H1 (cell line): ENCODE results near the gene MILR1. TPM values are rescaled to one million over a fixed set of nuclear protein-coding genes. Genes with fewer than 3 reads are reported as not detected.

Experiments used
- CTCF ChIA-PET: fragments of 300-600 bp; sonication (Branson Sonifier 250); formaldehyde crosslinking; loops from one replicate; lab custom pipeline; 2021; ENCODE audit not compliant: partially characterized antibody; lab: Charles Lee
- POLR2A ChIA-PET: fragments of 300-600 bp; sonication (Branson Sonifier 250); formaldehyde crosslinking; loops from one replicate; lab custom pipeline; 2021; ENCODE audit warnings: inconsistent platforms; ENCODE audit not compliant: partially characterized antibody; lab: Charles Lee
- DNase-seq, 2 experiments: peaks; one replicate each; pipeline versions ENCODE4 v3.0.0 to v3.0.0-alpha.2; 2010 to 2022; ENCODE audit warnings: low spot score in 2 of 2, low read depth in 1 of 2, mixed read lengths in 1 of 2
- FAIRE-seq: peaks from 2 replicates; lab custom pipeline; 2011; peaks lifted over from hg19 to GRCh38; lab: Jason Lieb, UNC
- H2AFZ ChIP-seq: 2 replicates; pipeline ENCODE4 v1.8.1; 2012; ENCODE audit warnings: low read length, inconsistent platforms
- H2AK5ac ChIP-seq: 2 replicates; pipeline ENCODE4 v1.6.1; 2013; ENCODE audit warnings: low read depth, low read length
- H2BK120ac ChIP-seq: replicated peaks from 2 replicates; pipeline ENCODE3; 2013; ENCODE audit warnings: low read depth, low read length, inconsistent platforms
- H2BK12ac ChIP-seq: 2 replicates; pipeline ENCODE4 v1.6.1; 2013; ENCODE audit warnings: low read depth, low read length
- H2BK15ac ChIP-seq: 2 replicates; pipeline ENCODE4 v1.6.1; 2013; ENCODE audit warnings: low read length
- H2BK20ac ChIP-seq: 2 replicates; pipeline ENCODE4 v1.6.1; 2013; ENCODE audit warnings: low read length
- H2BK5ac ChIP-seq: 2 replicates; pipeline ENCODE4 v1.6.1; 2013; ENCODE audit warnings: low read depth, low read length
- H3K14ac ChIP-seq: 2 replicates; pipeline ENCODE4 v1.6.1; 2013; ENCODE audit warnings: inconsistent platforms; ENCODE audit not compliant: insufficient read length
- H3K18ac ChIP-seq: 2 replicates; pipeline ENCODE4 v1.6.1; 2013; ENCODE audit warnings: low read length; ENCODE audit errors: extremely low read depth
- H3K23ac ChIP-seq: 2 replicates; pipeline ENCODE4 v1.6.1; 2013; ENCODE audit warnings: inconsistent platforms; ENCODE audit not compliant: insufficient read length
- H3K23me2 ChIP-seq: 2 replicates; pipeline ENCODE4 v1.6.1; 2013; ENCODE audit warnings: low read depth, low read length
- H3K27ac ChIP-seq: 2 replicates; pipeline ENCODE4 v1.6.1; 2011; ENCODE audit warnings: low read depth, low read length, inconsistent platforms
- H3K27me3 ChIP-seq, 4 experiments: replicated peaks in 1 of 4; 1 replicate in 1 of 4; 2 replicates in 3 of 4; pipeline versions ENCODE4 v1.6.1 to v1.8.1; 2011 to 2013; ENCODE audit warnings: low read length in 3 of 4, mild to moderate bottlenecking in 3 of 4, inconsistent platforms in 2 of 4, mixed read lengths in 2 of 4, moderate library complexity in 1 of 4; ENCODE audit not compliant: control insufficient read depth in 3 of 4, insufficient read depth in 3 of 4; ENCODE audit errors: extremely low read depth in 1 of 4
- H3K36me3 ChIP-seq, 4 experiments: 2 replicates each; pipeline versions ENCODE4 v1.6.1 to v1.8.1; 2011 to 2013; ENCODE audit warnings: mild to moderate bottlenecking in 4 of 4, low read length in 3 of 4, moderate library complexity in 2 of 4, control low read depth in 1 of 4, inconsistent platforms in 1 of 4; ENCODE audit not compliant: insufficient read depth in 4 of 4, control insufficient read depth in 2 of 4
- H3K4ac ChIP-seq: replicated peaks from 2 replicates; pipeline ENCODE3; 2013; ENCODE audit warnings: low read length, low read depth, mixed read lengths, inconsistent platforms; ENCODE audit not compliant: insufficient read length
- H3K4me1 ChIP-seq, 4 experiments: replicated peaks in 1 of 4; 1 replicate in 1 of 4; 2 replicates in 3 of 4; pipeline versions ENCODE4 v1.6.1 to v1.8.1; 2011 to 2013; ENCODE audit warnings: low read length in 3 of 4, inconsistent platforms in 2 of 4, mixed read lengths in 1 of 4; ENCODE audit not compliant: insufficient read depth in 4 of 4, control insufficient read depth in 3 of 4
- H3K4me2 ChIP-seq, 2 experiments: 2 replicates each; pipeline versions ENCODE4 v1.6.1 to v1.8.1; 2011 to 2013; ENCODE audit warnings: low read depth in 2 of 2, low read length in 2 of 2, control low read depth in 1 of 2, inconsistent platforms in 1 of 2, mild to moderate bottlenecking in 1 of 2; ENCODE audit not compliant: insufficient read depth in 1 of 2
- H3K4me3 ChIP-seq, 4 experiments: fragments of 200-600, 300-600 bp in 1 of 4; sonication (generic), shearing (Covaris generic), sonication (Bioruptor Twin) in 1 of 4; 2 replicates each; pipeline versions ENCODE4 v1.5.1 to v1.8.1; 2011 to 2016; ENCODE audit warnings: low read length in 4 of 4, low read depth in 3 of 4, control low read depth in 2 of 4, inconsistent platforms in 2 of 4, mild to moderate bottlenecking in 2 of 4, mixed read lengths in 1 of 4, moderate library complexity in 1 of 4; ENCODE audit not compliant: insufficient read depth in 2 of 4; ENCODE audit errors: extremely low read depth in 1 of 4
- H3K56ac ChIP-seq: replicated peaks from 2 replicates; pipeline ENCODE3; 2013; ENCODE audit warnings: low read depth, mild to moderate bottlenecking, mixed read lengths, low read length, inconsistent platforms; ENCODE audit not compliant: insufficient read length
- H3K79me1 ChIP-seq: 2 replicates; pipeline ENCODE4 v1.6.1; 2013; ENCODE audit warnings: low read depth, low read length, control low read depth
- H3K79me2 ChIP-seq, 2 experiments: 2 replicates each; pipeline versions ENCODE4 v1.6.1 to v1.8.1; 2012 to 2013; ENCODE audit warnings: low read length in 2 of 2, mild to moderate bottlenecking in 2 of 2, inconsistent platforms in 1 of 2; ENCODE audit not compliant: insufficient read depth in 2 of 2, control insufficient read depth in 1 of 2
- H3K9ac ChIP-seq, 4 experiments: replicated peaks in 1 of 4; 1 replicate in 1 of 4; 2 replicates in 3 of 4; pipeline versions ENCODE4 v1.6.1 to v1.8.1; 2011 to 2013; ENCODE audit warnings: low read depth in 3 of 4, low read length in 3 of 4, control low read depth in 2 of 4, mild to moderate bottlenecking in 2 of 4, moderate library complexity in 2 of 4, inconsistent platforms in 1 of 4; ENCODE audit errors: extremely low read depth in 1 of 4
- H3K9me3 ChIP-seq, 2 experiments: 2 replicates each; pipeline versions ENCODE4 v1.6.1 to v1.8.1; 2012 to 2013; ENCODE audit warnings: mild to moderate bottlenecking in 2 of 2, moderate library complexity in 2 of 2, control low read depth in 1 of 2, inconsistent platforms in 1 of 2, low read depth in 1 of 2, low read length in 1 of 2, mixed read lengths in 1 of 2; ENCODE audit not compliant: insufficient read depth in 2 of 2
- H4K20me1 ChIP-seq, 2 experiments: replicated peaks in 1 of 2; 2 replicates each; pipeline versions ENCODE3 to v1.8.1; 2011 to 2013; ENCODE audit warnings: inconsistent platforms in 2 of 2, low read length in 2 of 2, mild to moderate bottlenecking in 1 of 2; ENCODE audit not compliant: insufficient read depth in 2 of 2, control insufficient read depth in 1 of 2
- H4K5ac ChIP-seq: 2 replicates; pipeline ENCODE4 v1.6.1; 2013; ENCODE audit warnings: low read length, low read depth, mixed read lengths, inconsistent platforms; ENCODE audit not compliant: insufficient read length
- H4K8ac ChIP-seq: 2 replicates; pipeline ENCODE4 v1.8.0; 2013; ENCODE audit warnings: mild to moderate bottlenecking, moderate library complexity, low read length, inconsistent platforms; ENCODE audit not compliant: insufficient read depth; ENCODE audit errors: extremely low read depth
- H4K91ac ChIP-seq: replicated peaks from 2 replicates; pipeline ENCODE3; 2013; ENCODE audit warnings: low read length, mixed read lengths, inconsistent platforms; ENCODE audit not compliant: insufficient read length
- EP300 ChIP-seq, 2 experiments: IDR thresholded peaks; 1 replicate in 1 of 2; 2 replicates in 1 of 2; pipeline ENCODE4 v1.6.1; 2011 to 2012; ENCODE audit warnings: low read depth in 2 of 2, low read length in 2 of 2, mild to moderate bottlenecking in 2 of 2, borderline replicate concordance in 1 of 2, inconsistent platforms in 1 of 2, moderate library complexity in 1 of 2
- EZH2 ChIP-seq: fragments of 200-600 bp; sonication (generic); IDR thresholded peaks from 2 replicates; pipeline ENCODE4 v1.7.1; 2012; ENCODE audit warnings: low read depth, mild to moderate bottlenecking, moderate library complexity, low read length, inconsistent platforms; ENCODE audit not compliant: severe bottlenecking
- FOSL1 ChIP-seq: IDR thresholded peaks from 2 replicates; pipeline ENCODE4 v1.6.1; 2011; ENCODE audit warnings: mild to moderate bottlenecking, low read depth, low read length, moderate library complexity; ENCODE audit not compliant: insufficient read depth
- HDAC6 ChIP-seq: IDR thresholded peaks from one replicate; pipeline ENCODE4 v1.7.1; 2012; ENCODE audit warnings: low read depth, mild to moderate bottlenecking, inconsistent platforms, low read length, moderate library complexity
- KDM1A ChIP-seq: fragments of 200-600, 300-600 bp; sonication (generic); IDR thresholded peaks from 2 replicates; pipeline ENCODE4 v1.7.1; 2016; ENCODE audit warnings: mild to moderate bottlenecking, low read length, borderline replicate concordance
- KDM4A ChIP-seq: IDR thresholded peaks from one replicate; pipeline ENCODE4 v1.7.1; 2012; ENCODE audit warnings: low read depth, mild to moderate bottlenecking, moderate library complexity, low read length, inconsistent platforms; ENCODE audit not compliant: severe bottlenecking
- KDM5A ChIP-seq: fragments of 200-600 bp; IDR thresholded peaks from 2 replicates; pipeline ENCODE4 v1.7.1; 2012; ENCODE audit warnings: mild to moderate bottlenecking, low read length, inconsistent platforms, mixed read lengths
- RNF2 ChIP-seq: fragments of 200-900, 300-1000 bp; sonication (generic); IDR thresholded peaks from 2 replicates; pipeline ENCODE4 v1.7.1; 2016; ENCODE audit warnings: borderline replicate concordance, low read depth, mild to moderate bottlenecking, antibody characterized with exemption, low read length; ENCODE audit not compliant: poor library complexity, severe bottlenecking; ENCODE audit errors: missing control alignments
- SIN3A ChIP-seq, 2 experiments: IDR thresholded peaks in 1 of 2; conservative IDR thresholded peaks in 1 of 2; 2 replicates each; pipeline ENCODE4 v1.6.1; 2011 to 2012; ENCODE audit warnings: low read length in 2 of 2, improper control_type of control experiment in 1 of 2, low read depth in 1 of 2, mild to moderate bottlenecking in 1 of 2
- SIX5 ChIP-seq: IDR thresholded peaks from 2 replicates; pipeline ENCODE4 v1.6.1; 2011; ENCODE audit warnings: mild to moderate bottlenecking, low read depth, low read length
- SP4 ChIP-seq: IDR thresholded peaks from 2 replicates; pipeline ENCODE4 v1.6.1; 2012; ENCODE audit warnings: low read length, inconsistent platforms
- YY1 ChIP-seq: IDR thresholded peaks from 2 replicates; pipeline ENCODE4 v1.6.1; 2011; ENCODE audit warnings: low read depth, mild to moderate bottlenecking, low read length
- WGBS, 2 experiments: shearing (Covaris generic) in 1 of 2; methylation state at CpG; one replicate each; pipeline versions ENCODE4 v1.1.6 to v1.1.7; 2013 to 2015; ENCODE audit warnings: low lambda C conversion rate in 2 of 2, mixed read lengths in 2 of 2, inconsistent platforms in 1 of 2, low coverage in 1 of 2, missing lambda C conversion rate in 1 of 2; ENCODE audit not compliant: insufficient replicate concordance in 2 of 2, insufficient coverage in 1 of 2, insufficient read length in 1 of 2; ENCODE audit errors: extremely low coverage in 1 of 2, missing lambda C conversion rate in 1 of 2; 5-methylcytosine and 5-hydroxymethylcytosine counted together
- polyA plus RNA-seq, 7 experiments: library from polyadenylated mRNA; depleted of rRNA in 3 of 7; stranded (reverse) in 5 of 7; unstranded in 2 of 7; fragments of >200 nt in 5 of 7; fragments of 200-250 nt in 2 of 7; gene quantifications; 1 replicate in 5 of 7; 2 replicates in 1 of 7; 4 replicates in 1 of 7; pipeline versions ENCODE4 v1.2.1 to v1.2.3, GENCODE V29; 2011 to 2013; ENCODE audit warnings: missing spikeins in 2 of 7, mixed read lengths in 2 of 7
- total RNA-seq: library from RNA; stranded (reverse); fragmentation: NEBNext Ultra II Directional; extraction: Animal tissue kit (Norgen Biotek cat#: 25700); gene quantifications from 2 replicates; pipeline ENCODE4 v1.2.1, GENCODE V29; 2021

The MILR1 gene
- total and polyA plus RNA-seq, 2 of the 8 experiments (the other 6 are each of a cell fraction or from before 2014, with no cell fraction given) = not detected

GRCh38 chr17:64484380-64484779 lies 35.5 kb downstream of the MILR1 start:
- Histone ChIP-seq H2AK5ac (no peak overlapping the region), H3K79me2 (no peaks in the 10 kb centered on the region), H3K79me1 (no peaks in the 10 kb centered on the region; the same call in 1 of the 2 replicates), H3K9me3 (no peaks in the 10 kb centered on the region), H3K4me1 (no peaks in the 10 kb centered on the region), H3K36me3 (peaks cover 14 to 80% (median 46%) of the 10 kb centered on the region in 4 experiments), H3K27ac (no peak overlapping the region), H4K8ac (no peak overlapping the region), H2BK20ac (no peak overlapping the region), H3K4ac (no peak overlapping the region), H2AFZ (no peak overlapping the region), H3K18ac (no peak overlapping the region), H3K27me3 (no peaks in the 10 kb centered on the region), H3K23me2 (no peaks in the 10 kb centered on the region), H4K5ac (no peak overlapping the region), H3K4me2 (no peak overlapping the region), H3K56ac (no peak overlapping the region), H4K91ac (no peak overlapping the region), H4K20me1 (no peaks in the 10 kb centered on the region), H3K9ac (no peak overlapping the region), H2BK15ac (no peak overlapping the region), H2BK120ac (no peak overlapping the region), H2BK12ac (no peak overlapping the region), H3K23ac (no peak overlapping the region), H2BK5ac (no peak overlapping the region), H3K4me3 (no peak overlapping the region), H3K14ac (no peak overlapping the region)
- ChIA-PET CTCF (interaction anchor here (1.2 to 2.6 kb wide), 3 partner anchors 8 to 77 kb away, joined by 3 to 13 read pairs (median 4); no protein-coding TSS in a partner anchor), POLR2A (interaction anchor here (0.8 to 2.0 kb wide), 3 partner anchors 12 to 21 kb away, joined by 3 to 13 read pairs (median 5); partner anchors contain the start of gene POLG2)
- 95% methylated on average over 3 of the region's 3 CpGs; no CpG with 5 or more reads in 1 of the 2 experiments for WGBS, 2 experiments
- FAIRE-seq = no peak
- no peak for DNase-seq
- TF ChIP-seq FOSL1 (no peak), SIX5 (no peak), KDM4A (no peak), RNF2 (no peak), KDM1A (no peak), SIN3A (conservative IDR thresholded peaks at IDR 0.05 in 1 of 2, IDR thresholded peaks at IDR 0.05 in 1 of 2; ENCODE audit: low read depth in 1 of 2, low read length in 2 of 2) (no peak), EZH2 (no peak), HDAC6 (no peak), YY1 (no peak), SP4 (no peak), KDM5A (no peak), EP300 (IDR thresholded peaks at IDR 0.05; ENCODE audit: borderline replicate concordance in 1 of 2, low read depth in 2 of 2, low read length in 2 of 2) (no peak)
